Effector CD4-positive, alpha-beta T cell (primary cell): ENCODE data around the gene CALHM4. TPM values are rescaled to one million over a fixed set of nuclear protein-coding genes. Genes with fewer than 3 reads are reported as not detected.
A peak's percentile ranks its signal among the peaks of the same experiment; 100 is the strongest.

ENCODE experiments used
- DNase-seq: peaks from one replicate; pipeline ENCODE4 v3.0.0-alpha.2; 2020
- total RNA-seq: gene quantifications from one replicate; lab custom pipeline; 2026; lab: John Stamatoyannopoulos, UW

CALHM4 gene
- not detected for total RNA-seq

DNA sequence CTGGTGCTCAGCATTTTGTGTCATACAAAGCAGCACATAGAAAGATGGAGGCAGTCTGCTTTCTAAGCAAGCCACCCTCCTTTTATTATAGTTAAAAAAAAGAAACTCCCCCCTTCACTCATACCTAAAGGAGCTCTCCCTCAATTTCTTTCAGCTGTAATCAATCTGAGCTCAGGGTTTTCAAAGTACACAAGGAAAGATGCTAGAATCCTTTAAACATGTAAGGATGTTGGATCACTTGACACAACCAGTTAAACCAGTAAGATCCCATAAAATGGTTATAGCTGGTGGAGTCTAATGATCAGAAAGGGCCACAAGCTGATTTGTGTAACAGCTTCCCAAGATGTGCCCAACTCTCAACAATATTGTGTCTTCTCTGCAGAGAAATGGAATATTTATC, at the start of gene CALHM4:
CALHM4 (plus strand) TSS at position 301 of the 400 bp plus-strand sequence; CDS start at position 344, 43 bp downstream.
- no peak for DNase-seq

DNA sequence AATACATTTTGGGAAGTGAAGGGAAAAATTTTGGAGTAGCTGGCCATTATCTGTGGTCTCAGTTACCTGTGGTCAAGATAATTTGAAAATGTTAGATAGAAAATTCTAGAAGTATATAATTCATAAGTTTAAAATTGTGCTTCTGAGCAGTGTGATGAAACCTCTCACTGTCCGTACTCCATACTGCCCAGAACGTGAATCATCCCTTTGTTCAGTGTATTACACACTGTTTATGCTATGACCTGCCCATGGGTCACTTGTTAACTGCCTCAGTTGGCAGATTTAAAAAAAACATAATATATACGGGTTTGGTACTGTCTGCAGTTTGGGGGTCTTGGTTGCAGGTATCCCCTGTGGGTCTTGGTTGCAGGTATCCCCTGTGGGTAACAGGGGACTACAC, 46.2 kb upstream of the CALHM4 start:
- DNase-seq = no peak

DNA sequence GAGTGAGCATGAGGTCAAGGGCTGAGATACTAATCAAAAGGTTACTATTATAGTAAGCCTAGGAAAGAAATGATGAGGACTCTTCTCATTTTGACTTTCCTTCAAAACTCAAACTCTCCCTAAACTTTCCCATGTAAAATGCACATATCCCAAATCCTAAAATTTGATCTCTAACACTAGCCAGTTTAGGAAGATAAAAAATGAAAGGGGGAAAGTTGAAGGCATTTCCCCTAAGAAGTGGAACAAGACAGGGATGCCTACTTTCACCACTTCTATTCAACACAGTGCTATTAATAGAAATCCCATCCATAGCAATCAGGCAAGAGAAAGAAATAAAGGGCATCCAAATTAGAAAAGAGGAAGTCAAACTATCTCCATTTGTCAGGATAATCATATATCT, 45.0 kb upstream of the CALHM4 start:
- no peak for DNase-seq

DNA sequence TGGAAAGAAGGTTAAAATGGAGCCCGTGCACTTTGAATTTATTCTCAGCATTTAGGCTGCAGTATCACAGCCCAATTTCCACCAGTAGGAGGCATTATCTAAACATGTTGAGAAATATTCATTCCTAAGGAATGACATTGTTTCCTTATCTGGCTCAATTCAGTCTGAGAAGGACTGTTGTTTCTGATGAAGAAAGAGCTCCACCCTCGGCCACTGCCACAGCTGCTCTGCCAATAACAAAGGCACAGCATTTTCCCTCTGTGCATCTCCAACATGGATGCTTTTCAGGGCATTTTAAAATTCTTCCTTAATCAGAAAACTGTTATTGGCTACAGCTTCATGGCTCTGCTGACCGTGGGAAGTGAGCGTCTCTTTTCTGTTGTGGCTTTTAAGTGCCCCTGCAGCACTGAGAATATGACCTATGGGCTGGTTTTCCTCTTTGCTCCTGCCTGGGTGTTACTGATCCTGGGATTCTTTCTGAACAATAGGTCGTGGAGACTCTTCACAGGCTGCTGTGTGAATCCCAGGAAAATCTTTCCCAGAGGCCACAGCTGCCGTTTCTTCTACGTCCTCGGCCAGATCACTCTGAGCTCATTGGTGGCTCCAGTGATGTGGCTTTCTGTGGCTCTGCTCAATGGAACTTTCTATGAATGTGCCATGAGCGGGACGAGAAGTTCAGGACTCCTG, 42.0 kb upstream of the CALHM4 start, which contains the start of gene CALHM5:
CALHM5 (plus strand) TSS at position 216 of the 687 bp plus-strand sequence; CDS start at position 274, 58 bp downstream.
- no peak for DNase-seq

DNA sequence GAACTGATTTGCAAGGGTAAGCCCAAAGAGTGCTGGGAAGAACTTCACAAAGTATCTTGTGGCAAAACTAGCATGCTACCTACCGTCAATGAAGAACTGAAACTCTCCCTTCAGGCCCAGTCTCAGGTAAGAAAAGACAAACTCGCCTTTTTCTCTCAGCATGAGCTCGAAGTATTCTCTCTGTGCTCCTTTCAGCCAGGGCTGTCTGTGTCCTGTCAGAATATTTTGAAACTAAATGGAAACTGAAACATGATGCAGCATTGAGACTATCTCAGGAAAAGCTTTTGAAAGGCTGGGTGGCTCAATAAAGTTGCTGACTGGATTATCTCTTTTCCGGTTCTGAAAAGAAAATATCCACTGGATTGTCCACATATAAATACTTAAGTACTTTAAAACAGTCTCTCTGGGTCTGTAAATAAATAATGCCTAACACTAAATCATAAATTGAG, 41.4 kb upstream of the CALHM4 start:
- no peak for DNase-seq

DNA sequence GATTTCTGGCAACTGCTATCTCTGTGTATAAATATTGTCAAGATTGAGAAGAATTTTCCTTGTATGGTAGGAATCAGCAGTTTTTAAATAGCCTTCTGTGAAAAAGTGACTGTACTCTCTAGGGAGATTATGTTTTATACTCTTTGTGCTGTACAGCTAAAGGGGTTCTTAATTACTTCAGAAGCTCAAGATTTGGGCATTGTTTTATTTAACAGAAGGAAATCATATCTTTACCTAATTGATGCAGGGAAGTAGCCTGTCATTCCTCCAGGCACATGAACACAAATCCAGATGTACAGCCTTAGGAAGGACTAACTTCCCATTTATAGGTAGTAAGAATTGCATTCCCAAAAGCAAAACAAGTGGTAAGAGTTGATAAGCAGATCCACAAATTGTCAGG, 40.8 kb upstream of the CALHM4 start:
- DNase-seq = no peak

DNA sequence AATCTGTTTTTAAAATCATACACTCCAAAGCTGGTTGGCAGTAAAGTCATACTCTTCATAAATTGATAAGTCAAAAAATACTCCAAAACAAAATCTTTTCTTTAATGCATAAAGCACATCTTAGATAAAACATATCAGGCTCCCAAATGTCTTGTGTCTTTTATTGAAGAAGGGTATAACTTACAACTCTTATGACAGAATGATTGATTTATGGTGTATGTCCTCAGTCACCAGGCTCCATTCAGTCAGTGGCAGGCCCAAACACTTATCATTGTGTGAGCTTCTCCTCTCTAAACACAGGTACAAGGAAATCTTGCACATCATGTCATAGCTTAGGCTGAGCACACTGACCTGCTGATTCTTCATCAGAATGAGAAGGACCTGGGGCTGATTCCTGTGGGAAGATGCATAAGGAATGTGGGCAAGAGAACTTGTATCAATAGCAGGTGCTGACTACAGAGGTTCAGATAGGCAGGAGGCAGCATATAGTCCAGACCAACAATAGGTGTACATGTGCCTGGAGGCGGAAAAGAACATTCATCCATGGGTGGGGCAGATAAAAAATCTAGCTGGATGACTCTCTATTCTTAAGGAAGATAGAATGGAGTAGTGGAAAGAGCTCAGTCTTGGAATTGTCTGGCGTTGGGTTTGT, 40.2 kb upstream of the CALHM4 start:
- no peak for DNase-seq

GRCh38 chr6:116514111-116514510, 39.4 kb upstream of the CALHM4 start:
- no peak for DNase-seq

DNA sequence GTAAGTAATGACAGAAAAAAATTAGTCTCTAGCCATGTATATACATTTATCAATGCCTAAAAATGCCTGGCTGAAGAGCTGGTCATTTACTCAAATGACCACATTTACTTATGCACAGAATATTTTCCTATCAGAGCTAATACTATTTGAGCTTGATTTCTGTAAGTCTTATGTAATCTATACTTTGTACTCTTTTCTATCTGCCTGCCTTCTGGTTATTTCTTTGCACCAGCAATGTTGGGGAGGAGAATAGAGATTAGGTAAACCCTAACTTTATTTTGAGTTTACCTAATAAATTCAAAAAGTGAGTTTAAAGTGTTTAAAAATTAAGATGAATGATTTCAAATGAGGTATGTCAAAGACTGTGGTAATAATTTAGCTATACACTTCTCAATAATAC, 38.4 kb upstream of the CALHM4 start:
- DNase-seq = no peak

DNA sequence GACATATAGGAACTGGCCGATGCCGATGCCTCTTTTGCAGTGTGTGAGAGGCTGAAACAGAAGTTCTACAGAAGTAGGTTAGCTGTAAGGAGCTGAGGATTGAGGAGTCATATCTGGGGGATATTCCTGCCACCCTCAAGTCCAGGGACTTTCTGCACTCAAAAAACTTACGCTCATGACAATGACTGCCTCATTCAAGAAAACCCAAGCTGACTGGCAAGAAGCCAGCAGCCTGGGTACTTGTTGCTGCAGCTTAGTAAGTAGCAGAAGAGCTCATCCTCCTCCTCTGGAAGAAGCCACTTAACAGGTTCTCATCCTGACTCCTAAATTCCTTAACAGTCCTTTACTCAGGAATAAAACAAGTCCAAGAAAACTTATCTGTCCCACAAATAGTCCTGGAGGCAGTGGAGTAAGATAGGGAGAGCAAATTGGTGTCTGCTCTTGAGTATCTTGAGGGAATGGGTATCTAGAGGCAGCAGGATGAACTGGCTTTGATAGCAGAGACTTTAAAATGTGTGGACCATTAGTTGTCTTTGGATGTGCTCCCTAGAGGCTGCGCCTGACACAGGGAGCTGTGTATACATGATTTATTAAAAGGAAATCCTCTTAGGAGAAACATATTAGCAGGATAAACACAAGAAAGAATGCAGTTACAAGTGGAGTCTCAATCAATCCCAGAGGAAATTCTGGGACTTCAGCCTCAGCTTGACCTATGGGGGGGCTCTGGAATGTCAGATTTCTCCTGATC, 34.8 kb upstream of the CALHM4 start:
- no peak for DNase-seq

- no peak for DNase-seq
Measured at GRCh38 chr6:116522896-116523295, 30.7 kb upstream of the CALHM4 start.

DNA sequence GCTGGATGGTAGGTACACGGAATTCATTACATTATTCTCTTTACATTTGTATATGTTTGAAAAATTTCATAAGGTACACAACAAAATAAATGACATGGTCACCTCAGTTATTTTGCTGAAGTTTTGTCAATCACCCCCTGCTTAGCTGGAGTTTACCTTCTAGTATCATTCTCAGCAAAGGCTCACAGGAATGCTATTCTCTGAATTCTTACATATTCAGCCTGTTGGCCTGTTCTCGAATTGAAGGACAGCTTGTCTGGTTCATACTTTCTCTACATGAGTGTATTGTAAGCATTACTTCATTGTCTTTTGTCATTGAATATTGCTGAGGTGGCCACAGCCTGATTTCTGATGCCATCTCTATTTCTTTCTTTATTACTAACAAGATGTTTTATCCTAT, 29.3 kb upstream of the CALHM4 start:
- DNase-seq = no peak

DNA sequence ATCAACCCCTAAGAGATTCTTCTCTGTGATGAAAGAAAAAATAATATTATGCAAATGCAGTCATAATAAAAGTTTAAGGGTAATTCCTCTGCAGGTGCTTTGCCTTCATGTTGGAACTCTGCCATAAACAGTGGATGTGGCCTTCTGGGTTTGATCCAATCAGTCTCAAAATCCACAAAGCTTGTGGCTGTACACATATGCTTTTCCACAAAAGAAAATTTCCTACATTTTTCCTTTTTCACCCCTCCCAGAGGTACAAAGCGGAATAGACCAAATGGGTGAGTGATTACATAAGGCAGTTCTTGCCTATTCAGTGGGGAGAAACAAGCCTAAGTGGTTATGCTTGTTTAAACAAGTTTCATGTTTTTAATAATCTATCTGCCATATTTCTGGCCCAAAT, 25.4 kb upstream of the CALHM4 start:
- DNase-seq = no peak

DNA sequence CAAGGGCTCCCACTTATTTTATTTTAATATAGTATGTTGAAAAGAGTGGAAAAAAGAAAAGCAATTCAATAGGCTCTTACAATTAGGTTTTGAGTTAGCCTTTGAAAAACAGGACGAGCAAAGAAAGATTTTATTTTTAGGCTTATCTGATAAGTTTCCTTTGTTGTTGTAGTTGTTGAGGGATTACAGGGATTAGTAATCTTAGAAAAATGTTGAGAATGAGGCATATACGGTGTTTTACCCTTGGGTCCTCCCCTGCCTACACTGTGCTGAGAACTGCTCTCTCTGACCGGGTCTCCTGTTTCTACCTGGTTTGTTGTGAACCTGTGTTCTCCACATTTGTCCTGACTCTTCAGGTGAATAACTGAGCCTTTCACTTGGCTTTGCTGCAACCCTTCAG, 24.8 kb upstream of the CALHM4 start:
- no peak for DNase-seq

DNA sequence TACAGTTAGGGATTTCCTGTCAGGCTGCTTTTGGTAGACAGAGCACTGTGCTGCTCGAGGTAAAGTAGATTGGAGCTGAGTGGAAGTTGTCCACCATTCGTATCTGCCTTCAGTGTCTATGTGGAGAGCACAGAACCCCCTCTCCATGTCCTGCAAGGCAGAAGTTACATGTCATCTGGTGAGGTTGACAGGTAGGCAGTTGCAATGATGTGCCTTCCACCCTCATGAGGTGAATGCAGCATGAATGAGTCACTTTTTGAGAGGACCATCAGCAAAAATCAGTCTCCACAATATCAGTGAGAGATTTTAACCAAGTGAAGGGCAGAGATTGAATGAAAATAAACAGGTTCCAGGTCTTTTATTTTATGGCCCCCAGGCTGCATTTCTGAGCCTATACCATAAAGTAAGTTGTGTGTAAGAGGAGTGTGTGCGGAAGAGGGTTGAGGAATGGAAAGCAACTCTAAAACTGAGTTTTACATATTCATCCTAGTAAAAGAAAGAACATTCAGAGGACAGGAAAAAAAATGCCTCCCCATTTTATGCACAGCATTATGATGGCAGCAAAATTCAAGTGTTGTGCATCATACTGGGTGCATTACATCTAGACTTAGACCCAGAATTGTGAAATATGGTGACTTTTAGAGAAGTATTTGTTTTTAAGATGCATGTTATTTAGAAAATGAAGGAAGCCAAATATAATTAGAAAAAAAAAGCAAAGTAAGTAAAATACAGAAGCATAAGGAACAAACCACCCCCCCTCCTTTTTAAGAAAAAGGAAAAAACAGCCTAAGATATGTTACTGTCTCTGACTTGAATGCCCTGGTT, 23.9 kb upstream of the CALHM4 start:
- no peak for DNase-seq

- DNase-seq = no peak
Measured at GRCh38 chr6:116530436-116530835, 23.1 kb upstream of the CALHM4 start.

- peak; percentile 53 for DNase-seq
Measured at GRCh38 chr6:116531675-116532570, 21.6 kb upstream of the CALHM4 start.

- no peak for DNase-seq
Measured at GRCh38 chr6:116533233-116533957, 20.2 kb upstream of the CALHM4 start.

- no peak for DNase-seq
Measured at GRCh38 chr6:116535109-116535508, 18.4 kb upstream of the CALHM4 start.

GRCh38 chr6:116536216-116536621, 17.3 kb upstream of the CALHM4 start:
- DNase-seq = peak; percentile 12

- DNase-seq = no peak
Measured at GRCh38 chr6:116542426-116542825, 11.1 kb upstream of the CALHM4 start.
